Mammary epithelial cell (primary cell): Measurements from ENCODE around the gene SRRT.

Experiments used
- CTCF ChIP-seq, 2 donors: IDR thresholded peaks in 1 of 2; conservative IDR thresholded peaks in 1 of 2; 2 replicates each; pipeline ENCODE4 v1.5.1; 2011 to 2012; ENCODE audit warnings: inconsistent platforms in 2 of 2, low read length in 2 of 2, mild to moderate bottlenecking in 2 of 2, control low read depth in 1 of 2, low read depth in 1 of 2; ENCODE audit not compliant: insufficient read depth in 1 of 2; ENCODE audit errors: extremely low read depth in 1 of 2
- EZH2 ChIP-seq: IDR thresholded peaks from 2 replicates; pipeline ENCODE4 v1.6.1; 2012; ENCODE audit warnings: low read length, inconsistent platforms, borderline replicate concordance

GRCh38 chr7:100864263-100864845 lies 10.5 kb upstream of the SRRT start:
- TF ChIP-seq EZH2 (no peak), CTCF (conservative IDR thresholded peaks at IDR 0.05 in 1 of 2, IDR thresholded peaks at IDR 0.05 in 1 of 2; ENCODE audit: extremely low read depth in 1 of 2, insufficient read depth in 1 of 2, low read depth in 1 of 2, low read length in 2 of 2) (no peak)
